Kasumi-1 (cell line): Measurements from ENCODE around the gene FAF2.
A peak's percentile ranks its signal among the peaks of the same experiment; 100 is the strongest.
"Not testable (repeated sequence)": the region's sequence is repeated elsewhere in the genome, so short reads cannot be mapped to it uniquely, and the experiment has no call there.

ENCODE experiments used
- DNase-seq, 2 experiments: peaks; one replicate each; lab custom pipeline; 2025; lab: John Stamatoyannopoulos, UW

Gene FAF2, protein sequence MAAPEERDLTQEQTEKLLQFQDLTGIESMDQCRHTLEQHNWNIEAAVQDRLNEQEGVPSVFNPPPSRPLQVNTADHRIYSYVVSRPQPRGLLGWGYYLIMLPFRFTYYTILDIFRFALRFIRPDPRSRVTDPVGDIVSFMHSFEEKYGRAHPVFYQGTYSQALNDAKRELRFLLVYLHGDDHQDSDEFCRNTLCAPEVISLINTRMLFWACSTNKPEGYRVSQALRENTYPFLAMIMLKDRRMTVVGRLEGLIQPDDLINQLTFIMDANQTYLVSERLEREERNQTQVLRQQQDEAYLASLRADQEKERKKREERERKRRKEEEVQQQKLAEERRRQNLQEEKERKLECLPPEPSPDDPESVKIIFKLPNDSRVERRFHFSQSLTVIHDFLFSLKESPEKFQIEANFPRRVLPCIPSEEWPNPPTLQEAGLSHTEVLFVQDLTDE

DNA sequence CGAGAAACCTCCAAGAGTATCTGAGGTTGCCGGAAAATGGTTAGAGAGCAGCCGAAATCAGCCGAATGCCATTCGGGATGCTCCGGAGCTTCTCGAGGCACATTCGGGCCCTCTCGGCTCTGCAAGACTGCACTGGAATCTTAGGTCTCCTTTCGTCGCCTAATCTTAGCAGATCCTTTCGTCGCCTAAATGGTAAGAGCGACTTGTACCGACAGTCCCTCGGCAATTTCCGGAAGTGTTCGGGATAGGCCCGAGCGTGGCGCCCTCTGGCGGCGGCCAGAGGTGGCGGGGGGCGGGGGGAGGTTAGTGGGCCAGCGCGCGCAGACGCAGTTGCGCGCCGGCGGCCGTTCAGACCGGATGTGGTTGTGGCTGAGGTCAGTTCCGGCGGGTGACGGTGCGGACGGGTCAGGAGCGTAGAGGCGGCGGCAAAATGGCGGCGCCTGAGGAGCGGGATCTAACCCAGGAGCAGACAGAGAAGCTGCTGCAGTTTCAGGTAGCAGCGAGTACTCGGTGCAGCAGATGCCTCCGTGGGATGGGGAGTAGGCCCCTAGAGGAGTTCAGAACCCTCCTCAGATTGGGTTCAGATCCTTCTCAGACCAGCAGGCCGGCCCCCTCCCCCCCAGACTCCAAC is at the start of gene FAF2:
TSS of gene FAF2 (plus strand) at position 408 of the 631 bp plus-strand sequence. CDS start at position 431, 23 bp downstream.
- peak; percentile 98 to 99 for DNase-seq

DNA sequence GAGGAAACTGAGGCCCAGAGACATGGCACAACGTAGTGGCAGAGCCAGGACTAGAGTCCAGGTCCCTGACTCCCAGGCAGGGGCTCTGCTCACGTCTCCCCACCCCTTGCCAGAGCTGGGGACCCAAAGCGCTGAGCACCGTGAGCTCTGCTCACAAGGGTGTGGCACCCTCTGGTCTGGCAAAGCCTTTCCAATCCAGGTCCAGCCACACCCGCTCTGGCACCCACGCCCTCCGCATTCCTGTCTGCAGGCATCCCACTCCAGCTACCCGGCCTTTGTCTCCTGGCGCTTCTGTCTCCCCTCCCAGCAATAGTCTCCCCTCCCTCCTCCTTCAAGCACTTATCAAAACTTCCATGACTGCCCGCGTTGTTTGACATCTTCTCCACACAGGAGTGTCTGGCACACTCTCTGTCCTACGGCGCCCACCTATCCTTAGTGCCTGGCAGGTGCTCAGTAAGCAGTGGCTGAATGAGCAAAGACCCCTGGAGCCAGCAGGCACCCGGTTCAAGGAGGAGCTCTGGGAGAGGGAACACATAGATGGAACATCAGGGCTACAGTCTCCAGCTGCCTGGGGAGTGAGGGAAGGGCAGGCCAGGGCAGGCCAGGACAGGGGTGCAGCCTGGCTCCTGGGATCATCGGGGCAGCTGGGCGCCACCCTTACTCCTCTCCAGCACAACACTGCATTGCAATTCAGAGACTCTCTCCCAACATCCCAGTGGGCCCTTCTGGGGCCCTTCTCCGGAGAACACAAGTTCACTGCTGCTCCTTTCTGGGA is 47.6 kb upstream of the FAF2 start:
- no peak for DNase-seq

DNA sequence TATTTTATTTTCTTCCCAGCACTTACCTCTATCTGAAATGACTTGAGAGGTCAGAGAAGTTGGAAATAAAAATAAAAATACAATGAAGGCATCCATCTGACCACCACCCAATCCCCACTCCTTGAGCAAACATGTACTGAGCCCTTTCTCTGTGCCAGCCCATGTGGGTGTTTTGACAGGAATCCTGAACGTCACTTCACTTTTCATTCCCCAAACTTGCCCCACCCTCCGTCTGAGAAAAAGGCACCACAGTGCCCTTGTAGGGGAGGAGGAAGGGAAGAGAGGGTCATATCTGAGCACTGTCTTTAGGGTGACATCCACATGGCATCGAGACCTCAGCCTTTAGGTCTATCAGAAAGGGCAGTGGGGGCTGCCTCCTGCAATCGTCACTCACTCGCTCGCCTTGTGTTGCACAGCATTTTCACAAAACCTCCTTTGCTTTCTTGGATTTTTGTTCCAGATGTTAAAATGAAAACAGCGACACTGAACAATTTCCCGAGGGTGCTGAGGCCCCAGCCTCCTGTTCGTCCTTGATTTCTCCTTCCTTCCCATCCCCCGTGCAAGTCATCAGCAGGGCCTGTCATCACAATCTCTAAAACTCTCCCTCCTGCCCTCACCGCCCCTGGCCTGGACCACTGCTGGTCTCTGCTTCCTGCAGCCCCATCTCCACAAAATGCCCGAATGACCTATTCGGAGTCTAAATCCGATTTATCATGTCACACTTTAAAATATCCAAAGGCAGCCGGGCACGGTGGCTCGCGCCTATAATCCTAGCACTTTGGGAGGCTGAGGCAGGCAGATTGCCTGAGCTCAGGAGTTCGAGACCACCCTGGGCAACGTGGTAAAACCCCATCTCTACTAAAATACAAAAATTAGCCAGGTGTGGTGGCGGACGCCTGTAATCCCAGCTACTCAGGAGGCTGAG is 46.6 kb upstream of the FAF2 start:
- no peak for DNase-seq

DNA sequence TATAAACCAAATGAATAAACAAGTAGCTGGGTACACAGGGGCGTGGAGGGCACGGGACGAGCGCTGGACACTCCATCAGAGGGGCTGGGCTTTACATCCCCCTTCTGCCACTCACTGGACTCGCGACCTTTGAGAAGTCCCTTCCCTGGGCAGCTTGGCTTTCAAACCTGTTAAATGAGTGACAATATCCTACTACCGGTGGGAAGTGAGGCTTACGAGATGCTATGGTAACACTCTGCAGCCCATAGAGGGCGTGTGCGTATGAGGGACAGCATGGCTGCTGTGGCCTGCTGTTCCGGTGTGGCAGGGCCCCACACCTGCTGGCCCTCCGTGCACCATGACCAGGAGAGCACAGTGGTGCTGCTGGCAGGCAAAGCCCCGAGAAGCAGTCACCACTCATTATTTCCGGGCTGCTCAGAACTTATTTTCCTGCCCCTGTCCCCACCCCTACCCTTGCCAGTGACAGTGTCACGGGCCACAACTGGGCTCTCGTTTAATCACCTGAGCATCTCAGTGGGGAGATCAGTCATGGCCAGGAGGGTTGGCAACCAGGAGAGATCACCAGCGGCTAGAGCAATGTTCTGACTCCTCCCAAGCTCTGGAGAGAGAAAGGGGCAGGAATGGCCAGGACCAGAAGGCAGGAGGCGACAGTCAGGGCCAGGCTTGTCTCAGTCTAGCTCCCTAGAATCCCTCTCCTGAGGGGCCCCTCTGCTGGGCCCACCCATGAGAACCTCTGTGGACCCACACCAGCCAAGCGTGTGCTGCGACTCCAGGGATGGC is 42.3 kb upstream of the FAF2 start:
- DNase-seq, result no peak

DNA sequence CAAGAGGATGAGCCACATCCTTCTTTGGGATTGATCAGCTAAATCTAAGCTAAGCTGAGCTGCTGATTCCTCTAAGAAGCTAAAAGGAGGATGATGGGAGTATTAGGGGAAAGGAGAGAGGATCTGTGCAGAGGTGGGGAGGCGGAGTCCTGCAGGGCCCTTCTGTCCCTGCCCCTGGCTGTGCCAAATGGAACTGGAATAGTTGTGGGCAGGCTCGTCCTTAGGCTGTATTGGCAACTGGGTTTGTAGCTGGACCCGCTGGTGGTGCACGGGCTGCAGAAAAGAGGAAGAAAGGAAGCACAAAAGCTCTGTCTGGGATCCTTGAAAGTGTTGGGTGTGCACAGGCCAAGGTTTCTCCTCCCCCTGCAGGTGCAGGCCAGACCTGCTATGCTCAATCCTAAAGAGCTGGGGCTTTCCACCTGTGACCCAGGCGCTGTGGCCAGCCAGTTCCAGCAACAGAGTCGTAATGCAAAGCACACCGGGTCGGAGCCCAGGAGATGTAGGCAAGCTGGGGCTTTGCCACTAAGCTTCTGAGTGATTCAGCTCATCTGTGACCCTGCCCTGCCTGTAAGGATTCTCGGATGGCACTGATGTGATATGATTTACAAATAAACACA is 41.6 kb upstream of the FAF2 start:
- DNase-seq, result no peak

DNA sequence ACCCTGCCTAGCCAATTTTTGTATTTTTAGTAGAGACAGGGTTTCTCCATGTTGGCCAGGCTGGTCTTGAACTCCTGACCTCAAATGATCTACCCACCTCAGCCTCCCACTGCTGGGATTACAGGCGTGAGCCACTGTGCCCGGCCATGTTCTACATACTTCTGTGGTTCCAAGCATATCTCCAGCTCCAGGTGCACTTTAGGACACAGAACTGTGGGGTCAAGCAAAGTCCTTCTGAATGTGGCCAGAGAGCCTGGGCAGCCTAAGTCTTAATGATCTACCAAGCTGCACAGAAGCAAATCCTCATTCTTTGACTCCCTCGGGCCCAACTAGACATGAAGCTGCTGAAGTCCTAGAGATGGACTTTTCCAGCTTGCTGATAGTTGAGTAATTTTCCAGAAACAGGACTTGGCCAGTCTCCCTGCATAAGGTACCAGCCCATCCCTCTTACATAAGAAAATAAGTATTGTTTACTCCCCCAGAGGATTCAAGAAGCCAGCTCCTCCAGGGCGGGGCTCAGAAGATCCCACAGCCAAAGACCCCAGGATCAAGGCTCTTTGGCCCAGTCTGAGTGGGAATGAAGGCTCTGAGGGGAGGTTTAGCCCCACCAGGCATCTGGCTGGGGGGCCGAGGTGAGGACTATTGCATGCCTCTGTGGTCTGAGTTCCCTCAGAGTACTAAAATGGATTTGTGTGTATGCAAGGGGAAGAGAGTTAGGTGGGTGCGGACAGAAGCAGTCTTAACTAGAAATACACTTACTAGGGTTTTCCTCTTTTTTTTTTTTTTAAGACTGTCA is 40.5 kb upstream of the FAF2 start:
- DNase-seq, result no peak

DNA sequence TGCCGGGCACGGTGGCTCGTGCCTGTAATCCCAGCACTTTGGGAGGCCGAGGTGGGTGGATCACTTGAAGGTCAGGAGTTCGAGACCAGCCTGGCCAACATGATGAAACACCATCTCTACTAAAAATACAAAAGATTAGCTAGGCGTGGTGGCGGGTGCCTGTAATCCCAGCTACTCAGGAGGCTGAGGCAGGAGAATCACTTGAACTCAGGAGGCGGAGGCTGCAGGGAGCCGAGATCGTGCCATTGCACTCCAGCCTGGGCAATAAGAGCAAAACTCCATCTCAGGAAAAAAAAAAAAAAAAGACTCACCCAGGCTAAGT is 40.0 kb upstream of the FAF2 start:
- DNase-seq, result not testable (repeated sequence)

DNA sequence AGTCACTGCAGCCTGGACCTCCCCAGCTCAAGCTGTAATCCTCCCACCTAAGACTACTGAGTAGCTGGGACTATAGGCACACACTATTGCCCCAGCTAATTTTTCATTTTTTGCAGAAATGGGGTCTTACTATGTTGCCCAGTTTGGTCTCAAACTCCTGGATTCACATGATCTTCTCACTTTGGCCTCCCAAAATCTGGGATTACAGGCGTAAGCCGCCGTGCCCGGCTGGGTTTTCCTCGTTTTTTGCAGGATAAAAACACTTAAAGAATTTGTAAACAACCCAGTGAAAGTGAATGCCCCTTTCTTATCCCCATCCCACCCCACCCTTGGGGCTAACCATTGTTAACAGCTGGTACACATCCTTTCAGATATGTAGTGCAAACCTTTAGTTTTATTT is 39.6 kb upstream of the FAF2 start:
- no peak for DNase-seq

DNA sequence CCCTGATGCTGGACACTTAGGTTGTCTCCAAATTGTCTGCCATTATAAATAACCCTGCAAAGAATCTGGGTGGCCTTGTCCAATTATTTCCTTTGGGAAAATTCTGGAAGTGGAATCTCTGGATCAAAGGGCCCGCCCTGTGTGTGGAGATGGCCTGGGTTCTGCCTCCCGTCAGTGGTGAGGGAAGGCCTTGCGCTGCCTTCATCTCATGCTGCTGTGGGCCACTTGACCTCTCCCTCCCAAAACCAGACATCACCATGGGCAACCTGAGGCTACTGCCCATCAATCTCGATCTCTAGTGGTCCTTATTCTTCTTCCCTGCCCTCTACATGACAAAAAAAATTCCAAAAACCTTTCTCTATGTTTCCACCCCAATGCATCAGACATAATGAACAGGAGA is 38.4 kb upstream of the FAF2 start:
- no peak for DNase-seq

DNA sequence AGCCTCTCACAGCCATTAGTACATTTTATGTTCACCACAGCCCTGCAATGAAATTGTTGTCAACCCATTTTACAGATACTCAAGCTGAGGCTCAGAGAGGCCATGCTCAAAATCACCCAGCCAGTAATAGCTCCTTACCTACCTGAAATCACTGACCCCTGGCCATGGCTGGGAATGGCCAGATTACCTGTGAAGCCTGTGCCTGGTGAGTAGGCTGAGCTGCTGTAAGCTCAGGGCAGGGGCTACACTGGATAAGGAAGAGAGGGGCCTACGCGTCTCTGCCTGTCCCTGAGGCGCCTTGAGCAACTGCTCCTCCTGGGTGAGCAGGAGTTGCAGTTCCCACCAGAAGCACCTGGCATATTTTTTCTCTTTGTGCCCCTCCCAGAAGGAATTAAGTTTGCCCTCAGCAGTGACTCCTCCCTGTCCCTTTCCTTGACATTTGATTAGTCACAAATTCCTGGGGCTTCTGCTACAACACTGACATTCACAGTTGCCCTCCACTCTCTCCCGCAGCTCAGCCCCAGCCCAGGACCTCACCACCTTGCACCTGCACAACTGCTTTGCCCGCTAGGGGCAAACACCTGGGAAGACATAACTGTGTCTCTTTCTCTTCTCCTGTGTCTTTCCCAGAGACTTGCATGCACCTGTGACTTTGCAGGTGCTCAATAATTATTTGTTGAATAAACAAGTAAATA is 37.6 kb upstream of the FAF2 start:
- DNase-seq, result no peak

DNA sequence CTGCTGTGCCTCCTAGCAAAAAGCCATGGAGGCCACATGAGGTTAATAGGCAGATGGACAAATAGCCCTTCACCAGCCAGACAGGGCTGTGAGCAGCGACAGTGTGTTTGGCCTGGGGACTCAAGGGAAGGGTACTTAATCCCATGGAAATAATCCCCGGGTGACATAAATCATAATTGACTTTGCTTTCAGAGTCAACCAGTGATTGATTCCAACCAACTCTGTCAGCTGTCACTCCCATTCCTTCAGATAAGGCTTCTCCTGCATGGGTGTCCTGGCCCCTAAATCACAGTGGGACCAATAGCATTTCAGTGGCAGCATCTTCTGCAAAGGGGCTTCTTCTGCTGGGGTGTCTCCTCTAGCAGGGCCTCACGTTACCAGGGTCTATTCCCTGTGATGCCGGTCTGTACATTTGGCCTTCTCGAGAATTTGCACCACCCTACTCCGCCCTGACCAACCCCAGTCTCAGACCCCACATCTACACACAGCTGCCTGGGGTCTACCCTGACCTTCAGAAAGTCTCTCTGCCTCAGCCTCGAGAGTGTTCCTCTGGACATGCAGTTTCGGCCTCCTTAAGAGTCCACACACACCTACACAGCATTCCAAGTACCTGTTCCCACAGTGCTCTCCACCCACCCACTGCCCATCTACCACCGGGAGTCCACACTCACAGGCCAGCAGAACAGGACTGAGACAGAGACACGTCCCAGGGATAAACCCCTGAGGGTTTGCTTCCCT is 35.5 kb upstream of the FAF2 start:
- no peak for DNase-seq

DNA sequence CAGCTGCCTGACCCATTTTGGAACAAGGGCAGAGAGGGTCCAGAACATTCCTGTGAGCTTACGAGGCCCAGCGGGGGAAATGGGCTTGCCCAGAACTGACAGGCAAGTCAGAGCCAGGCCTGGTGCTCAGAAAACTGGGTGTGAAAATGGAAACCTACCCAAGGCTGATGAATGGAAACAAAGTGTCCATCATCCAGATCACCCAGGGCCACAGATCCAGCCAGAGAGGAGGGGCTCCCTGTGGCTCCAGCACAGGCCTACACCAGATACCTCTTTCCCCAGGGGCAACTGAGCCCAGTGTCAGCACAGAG is 35.0 kb upstream of the FAF2 start:
- no peak for DNase-seq

DNA sequence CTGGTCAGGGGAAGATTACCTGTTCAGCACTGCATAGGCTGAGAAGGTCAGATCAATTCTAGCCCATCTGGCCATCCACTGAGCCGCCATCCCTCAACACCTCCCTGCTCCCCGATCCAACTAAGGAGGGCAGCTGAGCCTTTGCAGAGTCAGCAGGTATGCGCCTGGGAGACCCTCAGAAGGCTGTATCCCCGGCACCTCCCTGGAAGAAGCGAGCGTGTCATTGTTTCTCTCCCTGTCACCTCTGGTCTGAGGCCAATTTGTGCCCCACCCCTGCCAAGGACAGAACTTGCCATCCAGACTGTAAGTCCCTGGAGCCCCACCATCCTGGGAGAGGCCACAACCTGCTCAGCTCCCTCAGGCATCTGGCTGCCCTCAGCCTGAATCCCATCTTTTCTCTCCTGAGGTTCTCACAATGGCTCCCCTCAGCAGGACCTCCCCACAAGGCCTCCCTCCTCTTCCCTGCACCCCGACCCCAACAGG is 34.4 kb upstream of the FAF2 start:
- no peak for DNase-seq

DNA sequence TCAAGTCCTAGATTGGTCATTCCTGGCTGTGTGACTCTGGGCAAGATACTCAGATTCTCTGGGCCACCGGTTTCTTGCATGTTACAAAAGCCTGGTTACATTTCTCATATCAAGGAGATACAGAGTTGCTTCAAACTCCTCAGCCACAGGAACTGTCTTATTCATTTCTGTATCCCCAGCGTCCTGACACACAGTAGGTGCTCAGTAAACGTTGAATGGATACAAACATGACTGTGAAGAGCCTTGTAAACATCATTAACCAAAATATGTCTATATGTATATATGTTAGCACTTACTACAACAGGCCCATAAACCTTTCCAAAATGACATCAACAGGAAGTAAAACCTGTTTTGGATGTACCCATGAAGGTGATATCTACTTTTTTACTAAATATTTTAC is 33.5 kb upstream of the FAF2 start:
- DNase-seq, result no peak

DNA sequence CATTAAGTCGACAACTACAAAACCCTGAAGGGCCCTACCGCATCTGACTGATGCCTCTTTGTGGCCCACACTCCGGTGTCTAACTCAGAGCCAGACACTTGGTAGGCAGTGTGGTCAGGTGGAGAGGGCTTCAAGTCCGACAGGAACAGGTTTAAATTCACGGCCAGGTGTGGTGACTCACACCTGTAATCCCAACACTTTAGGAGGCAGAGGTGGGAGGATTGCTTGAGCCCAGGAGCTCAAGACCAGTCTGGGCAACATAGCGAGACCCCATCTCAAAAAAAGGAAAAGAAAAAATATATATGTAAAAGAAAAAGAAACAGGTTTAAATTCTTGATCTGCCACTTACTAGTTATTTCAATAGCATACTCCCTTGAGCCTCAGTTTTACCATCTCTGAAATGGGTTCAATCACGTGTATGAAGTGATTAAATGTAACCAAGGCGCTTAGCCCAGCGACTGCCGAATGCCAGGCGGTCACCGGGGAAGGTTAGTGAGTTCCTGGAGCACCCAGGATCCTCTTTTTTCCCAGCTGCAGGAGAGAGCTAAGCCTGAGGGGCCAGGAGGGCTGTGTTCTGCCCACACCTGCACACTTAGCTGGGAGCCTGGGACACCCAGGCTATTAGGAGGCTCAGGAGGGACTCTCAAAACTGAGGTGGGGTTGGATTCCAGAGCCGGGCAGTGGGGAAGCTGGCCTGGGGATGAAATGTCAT is 32.8 kb upstream of the FAF2 start:
- DNase-seq, result no peak

DNA sequence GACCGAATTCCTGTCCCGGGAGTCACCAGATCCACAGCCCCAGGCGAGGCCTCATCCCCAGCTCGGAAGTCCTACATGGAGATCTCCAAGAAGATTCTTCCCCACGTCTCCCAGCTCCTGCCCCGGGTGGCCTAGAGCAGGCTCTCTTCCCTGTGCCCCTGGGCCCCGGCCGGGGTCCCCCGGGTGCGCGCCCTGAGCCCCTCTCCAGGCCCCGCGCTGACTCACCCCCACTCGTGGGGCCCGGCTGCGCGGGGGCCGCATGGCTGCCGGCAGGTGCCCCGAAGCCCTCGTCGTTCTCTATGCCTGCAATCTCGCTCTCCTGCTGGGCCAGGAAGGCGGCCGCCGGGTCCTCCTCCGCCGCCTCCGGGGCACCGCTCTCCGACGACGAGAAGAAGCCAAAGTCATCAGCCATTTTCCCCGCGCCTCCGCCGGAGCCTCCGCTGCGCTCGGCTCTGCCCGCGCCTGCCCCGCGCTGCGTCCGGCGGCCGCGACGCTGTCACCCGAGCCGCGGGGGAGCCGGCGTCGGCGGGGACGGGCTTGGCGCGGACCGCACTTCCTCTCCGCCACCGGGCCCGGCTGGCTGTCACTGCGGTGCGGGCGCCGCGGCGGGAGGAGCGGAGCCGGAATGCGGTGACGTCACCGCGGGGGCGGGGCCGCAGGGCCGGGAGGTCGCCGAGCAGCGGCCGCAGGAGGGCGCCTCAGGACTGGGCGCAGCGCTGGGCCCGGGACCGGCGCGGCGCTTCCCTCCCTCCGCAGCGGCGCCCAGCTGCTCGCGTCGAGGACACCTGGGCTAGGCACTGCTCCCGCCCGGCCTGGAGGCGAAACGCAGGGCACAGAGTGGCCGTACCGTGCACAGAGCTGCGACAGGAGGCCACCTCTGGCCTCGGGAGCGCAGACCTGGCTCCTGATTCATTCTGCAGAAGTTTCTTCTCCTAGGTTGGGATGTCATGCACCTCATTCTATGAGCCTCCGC is 31.9 kb upstream of the FAF2 start, which contains the start of gene CLTB:
TSS of gene CLTB (minus strand) at position 588 of the 973 bp plus-strand sequence. CDS start at position 412, 176 bp downstream.
- DNase-seq, result peak; percentile 63 to 71
